SW480 (cell line): ENCODE results near the gene ASPG.

Source experiments
- DNase-seq: peaks from one replicate; pipeline ENCODE4 v3.0.0-alpha.2; 2016; ENCODE audit warnings: low spot score

ASPG gene

DNA sequence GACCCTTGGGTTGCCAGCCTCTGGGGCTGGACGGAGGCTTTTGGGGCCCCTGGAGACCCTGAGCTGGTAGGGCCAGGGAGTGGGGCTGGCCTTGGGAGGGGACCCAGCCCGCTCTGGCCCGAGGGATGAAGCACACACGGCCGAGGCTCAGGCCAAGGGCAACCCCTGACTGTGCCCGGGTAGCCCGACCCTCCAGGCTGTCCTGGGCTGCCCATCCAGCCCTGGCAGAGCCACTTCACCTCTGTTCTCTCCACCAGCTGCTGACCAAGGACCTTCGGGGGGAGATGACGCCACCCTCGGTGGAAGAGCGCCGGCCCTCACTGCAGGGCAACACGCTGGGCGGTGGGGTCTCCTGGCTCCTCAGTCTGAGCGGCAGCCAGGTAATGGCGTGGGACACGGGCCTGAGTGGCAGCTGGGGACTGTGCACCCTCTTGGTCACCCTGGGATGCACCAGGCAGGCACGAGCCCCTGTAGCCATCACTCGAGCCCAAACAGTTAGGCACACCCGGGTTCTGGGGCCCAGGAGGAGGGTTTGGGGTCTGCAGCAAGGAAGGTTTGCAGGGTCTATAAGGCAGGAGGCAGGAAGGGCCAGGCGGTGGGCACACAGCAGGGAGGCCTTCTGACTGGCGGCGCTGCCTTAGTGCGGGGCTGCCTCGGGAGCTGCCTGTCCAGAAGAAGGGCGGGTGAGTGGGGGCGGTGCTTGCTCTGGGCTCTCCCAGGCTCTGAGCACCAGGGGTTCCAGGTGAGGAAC, 19.7 kb downstream of the ASPG start:
- no peak for DNase-seq

DNA sequence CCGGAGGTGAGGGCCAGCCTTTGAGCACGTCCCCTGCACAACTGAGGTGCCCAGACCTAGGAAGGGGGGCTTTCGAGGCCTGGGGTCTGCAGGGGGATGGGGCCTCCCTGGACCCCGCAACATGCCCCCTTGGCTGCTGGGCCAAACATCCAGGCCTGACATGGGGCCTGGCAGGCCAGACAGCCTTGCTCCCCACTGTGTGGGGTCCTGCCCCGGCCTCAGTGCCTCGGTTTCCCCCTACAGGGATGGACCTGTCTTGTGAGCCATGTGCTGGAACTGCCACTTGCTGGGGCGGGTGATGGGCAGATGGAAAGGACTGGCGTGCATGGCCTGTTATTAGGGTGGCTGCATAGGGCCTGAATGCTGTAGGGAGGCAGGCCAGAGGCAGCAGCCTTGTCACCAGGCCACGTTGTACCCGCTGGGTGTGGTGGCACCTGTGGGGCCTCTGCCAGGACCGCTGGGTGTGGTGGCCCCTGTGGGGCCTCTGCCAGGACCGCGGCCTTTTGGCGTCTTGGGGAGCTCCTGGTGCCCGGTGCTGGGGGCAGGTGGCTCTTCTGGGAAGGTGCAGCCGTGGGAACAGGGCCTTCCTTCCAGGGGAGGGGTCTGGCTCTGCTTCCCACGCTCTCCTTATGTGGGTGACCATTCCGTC, 20.4 kb downstream of the ASPG start:
- no peak for DNase-seq

DNA sequence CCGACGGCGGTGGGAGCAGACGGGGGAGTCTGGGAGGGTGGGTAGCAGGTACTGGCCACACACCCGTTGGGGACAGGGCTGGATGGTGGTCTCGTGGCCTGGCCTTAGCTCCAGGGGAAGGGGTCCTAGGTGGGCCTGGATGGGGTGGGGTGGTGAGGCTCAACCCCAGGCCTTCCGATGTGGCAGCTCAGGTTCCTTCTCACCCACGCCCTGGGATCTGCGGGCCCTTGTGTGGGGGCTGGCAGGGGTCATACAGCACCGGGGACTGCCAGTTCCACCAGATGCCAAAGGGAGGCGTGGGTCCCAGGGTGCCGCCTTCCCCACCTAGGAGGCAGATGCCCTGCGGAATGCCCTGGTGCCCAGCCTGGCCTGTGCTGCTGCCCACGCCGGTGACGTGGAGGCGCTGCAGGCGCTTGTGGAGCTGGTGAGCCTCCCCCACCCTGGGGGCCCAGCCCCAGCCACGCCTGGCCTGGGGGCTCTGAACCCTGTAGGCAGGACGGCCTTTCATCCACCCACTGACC, 21.0 kb downstream of the ASPG start:
- DNase-seq, result no peak

DNA sequence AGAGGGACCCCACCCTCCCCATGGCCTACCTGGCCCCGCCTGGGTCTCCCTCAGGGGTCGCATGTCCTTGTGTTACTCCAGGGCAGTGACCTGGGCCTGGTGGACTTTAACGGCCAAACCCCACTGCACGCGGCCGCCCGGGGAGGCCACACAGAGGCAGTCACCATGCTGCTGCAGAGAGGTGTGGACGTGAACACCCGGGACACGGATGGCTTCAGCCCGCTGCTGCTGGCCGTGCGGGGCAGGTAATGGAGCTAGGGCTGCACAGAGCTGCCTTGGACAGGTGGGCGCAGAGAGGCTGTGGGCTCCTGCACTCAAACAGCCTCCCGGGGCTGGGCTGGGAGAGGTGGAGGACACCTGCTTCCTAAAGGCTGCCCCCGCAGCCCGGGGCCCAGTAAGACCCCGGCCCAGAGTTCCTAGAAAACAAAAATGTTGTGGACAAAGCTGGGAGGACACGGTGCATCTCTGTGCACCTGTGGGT, 21.6 kb downstream of the ASPG start:
- no peak for DNase-seq

DNA sequence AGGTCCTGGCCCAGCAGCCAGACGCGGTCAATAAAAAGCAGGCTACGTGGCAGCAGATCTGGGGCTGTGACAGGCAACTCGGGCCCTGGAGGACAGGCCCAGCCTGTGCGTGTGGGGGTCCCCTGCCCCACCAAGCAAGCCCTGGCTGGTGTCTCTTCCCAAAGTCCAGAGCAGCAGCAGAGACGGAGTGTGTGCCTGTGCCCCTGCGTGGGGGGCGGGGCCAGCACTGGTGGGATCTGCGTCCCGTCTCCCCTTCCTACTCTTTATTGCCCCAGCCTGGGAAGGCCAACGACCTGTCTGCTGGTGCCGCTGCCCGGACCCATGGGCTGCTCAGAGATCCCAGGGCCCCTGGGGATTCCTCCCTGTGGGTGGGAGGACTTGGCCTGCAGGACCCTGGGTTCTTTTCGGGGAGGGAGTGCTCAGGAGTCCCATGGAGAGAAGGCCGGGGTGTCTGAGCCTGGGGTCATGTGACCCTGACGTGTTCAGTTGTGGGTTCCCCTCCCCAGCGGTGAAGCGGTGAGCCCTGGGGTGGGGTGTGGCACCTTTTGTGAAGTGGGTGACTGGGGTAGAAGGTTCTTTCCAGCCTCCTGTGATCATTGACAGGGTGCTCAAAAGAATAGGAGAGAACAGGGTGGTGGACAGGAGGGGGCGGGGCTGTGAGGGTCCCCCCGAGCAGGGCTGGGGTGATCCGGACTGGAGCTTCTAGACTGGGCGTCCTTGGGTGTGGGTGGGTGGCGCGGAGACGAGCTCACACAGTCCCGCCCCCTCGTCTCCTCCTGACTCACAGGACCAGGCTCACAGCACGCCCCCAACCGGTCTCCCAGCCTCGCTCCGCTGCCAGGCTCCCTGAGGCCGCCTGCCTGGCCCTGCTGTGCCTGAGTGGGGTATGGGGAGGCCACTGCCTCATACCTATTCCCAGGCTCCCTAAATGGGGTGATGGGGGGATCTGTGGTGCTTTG, 22.4 kb downstream of the ASPG start:
- peak; percentile 70 for DNase-seq

DNA sequence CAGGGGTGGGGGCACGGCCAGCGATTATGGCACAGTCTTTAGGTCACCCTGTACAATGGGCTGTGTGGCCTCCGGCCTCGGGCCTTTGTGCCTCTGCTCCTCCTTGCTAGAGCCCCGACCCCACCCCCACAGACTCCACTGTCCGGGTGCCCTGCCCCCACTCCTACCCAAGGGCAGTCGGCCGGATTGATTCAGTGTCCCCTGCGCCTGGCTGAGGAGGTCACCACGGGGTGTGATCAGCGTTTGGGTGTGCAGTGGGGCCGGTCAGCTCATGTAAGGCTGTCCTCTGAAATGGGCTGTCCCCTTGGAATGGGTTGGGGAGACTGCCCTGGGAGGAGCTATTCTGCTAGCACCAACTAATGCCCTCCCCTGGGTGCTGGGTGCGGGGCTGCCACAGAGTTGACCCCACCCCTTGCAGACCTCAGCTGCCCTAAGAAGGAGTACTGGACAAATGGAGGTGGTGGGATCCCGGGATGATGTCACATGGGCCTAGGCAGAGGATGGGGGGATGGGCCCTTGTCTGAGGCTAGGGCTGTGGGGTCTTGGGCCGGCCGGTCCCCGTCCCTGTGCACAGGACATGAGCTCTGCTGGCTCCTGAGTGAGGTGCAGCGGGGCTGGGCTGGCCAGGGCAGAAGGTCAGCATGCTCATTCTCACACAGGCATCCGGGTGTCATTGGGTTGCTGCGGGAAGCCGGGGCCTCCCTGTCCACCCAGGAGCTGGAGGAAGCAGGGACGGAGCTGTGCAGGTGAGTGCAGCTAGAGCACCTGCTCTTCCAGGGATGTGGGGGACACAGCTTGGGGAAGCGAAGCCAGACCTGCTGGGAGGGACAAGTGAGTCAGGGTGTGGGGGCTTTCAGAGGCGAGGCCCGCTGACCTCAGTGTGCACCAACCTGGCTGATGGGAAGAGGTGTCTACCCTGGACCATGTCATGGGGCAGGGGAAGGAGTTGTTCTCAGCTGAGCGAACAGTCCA, 23.4 kb downstream of the ASPG start:
- no peak for DNase-seq

DNA sequence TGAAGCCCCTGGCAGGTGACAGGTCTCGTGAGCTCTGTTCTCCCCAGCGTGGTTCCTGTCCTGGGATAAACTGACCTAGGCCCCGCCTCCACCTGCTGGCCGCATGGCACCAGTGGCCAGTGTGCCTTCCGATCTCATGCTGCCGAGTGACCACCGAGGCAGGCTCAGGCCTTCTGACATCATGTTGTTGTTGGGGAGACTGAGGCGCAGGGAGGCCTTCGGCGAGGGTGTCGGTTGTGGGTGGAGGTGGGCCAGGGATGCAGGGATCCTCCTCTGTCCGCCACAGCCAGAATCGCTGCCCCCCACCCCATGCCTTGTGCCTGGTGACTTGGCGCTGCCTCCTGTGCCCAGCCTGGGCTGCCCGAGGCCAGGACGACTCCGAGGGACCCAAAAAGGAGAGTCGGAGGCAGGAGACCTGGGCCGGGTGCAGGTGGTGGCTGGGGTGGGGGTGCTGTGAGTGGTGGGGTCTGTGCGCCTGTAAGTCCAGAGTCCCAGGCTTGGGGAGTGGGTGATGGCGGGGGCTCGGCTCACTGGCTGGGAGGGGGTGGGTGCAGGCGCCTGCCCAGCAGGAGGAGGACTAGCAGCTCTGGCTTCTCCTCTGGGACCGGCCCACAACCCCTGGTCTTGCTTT, 24.3 kb downstream of the ASPG start:
- no peak for DNase-seq

DNA sequence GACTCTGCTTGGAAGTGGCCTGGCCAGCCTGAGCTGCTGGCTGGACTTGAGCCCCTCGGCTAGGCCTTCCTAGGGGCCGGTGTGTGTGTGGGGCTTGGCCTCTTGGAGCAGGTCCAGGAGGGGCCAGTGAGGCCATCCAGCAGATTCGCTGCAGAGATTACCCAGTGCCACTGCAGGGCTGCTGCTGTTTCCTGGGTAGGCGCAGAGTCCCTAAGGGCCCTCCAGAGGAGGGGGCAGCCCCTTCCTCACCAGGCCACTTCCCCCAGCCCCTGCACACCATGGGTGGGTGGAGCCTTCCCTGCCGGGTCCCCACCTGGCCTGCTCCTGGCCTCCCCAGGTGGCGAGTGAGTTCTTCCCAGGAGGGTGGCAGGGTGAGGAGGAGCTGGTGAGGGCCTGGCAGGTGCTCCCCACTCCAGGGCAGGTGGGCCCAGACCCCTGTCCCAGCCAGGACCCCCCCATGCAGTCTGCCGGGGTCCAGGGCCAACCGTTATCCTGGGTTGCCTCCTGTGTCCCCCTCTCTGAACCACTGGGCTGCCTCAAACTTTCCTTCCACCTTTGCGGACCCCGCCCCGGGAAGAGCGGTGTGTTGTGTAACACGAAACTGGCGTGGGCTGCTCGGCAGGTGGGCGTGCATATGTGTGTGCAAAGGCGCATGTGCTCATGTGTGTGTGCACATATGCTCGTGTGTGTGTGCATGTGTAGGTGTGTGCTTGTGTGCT, 25.1 kb downstream of the ASPG start:
- no peak for DNase-seq

DNA sequence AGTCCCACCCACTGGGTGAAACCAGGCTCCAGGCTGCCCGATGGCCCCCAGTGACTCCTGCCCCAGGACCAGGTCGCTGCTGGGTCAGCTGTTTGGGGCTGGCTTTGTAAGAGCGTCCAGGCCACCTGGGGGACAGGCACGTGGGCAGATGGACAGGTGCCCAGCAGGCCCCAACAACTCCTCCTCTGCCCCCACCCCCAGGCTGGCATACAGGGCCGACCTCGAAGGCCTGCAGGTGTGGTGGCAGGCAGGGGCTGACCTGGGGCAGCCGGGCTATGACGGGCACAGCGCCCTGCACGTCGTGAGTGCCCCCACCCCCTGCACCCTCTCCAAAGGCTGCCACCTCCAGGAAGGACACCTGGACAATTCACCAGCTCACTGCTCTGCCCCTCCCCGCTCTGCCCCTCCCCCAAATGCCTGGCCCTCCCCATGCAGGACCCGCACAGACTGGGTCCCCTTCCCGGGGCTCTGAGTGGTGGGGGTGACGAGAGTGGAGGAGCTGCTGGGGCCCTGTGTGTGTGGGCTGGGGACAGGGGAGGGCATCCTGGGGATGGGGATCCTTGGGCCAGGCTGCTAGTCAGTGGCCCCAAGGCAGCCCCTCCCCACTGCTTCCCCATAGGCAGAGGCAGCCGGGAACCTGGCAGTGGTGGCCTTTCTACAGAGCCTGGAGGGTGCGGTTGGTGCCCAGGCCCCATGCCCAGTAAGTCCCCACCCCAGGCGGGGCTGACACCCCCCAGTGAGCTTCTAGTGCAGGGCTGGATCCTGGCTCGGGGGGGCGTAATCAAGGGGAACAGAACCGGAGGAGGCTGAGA, 26.0 kb downstream of the ASPG start:
- no peak for DNase-seq

DNA sequence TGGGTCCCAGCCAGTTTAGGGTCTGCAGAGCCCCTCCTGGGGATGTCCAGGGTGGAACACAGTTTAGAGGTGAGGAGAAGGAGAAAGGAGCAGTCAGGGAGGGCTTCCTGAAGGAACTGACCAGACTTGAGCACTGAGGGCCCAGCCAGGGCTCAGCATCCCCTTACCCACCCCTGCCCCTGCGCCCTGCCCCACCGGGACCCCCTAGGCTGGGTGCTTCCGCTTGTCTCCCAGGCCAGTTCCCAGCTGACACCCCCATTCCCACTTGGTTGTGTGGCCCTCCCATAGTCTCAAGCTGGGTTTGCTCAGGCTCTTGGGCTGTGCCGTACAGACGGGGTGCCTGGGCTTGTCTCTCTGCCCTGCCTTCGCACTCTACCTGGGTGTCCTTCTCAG, 26.6 kb downstream of the ASPG start:
- DNase-seq, result no peak

DNA sequence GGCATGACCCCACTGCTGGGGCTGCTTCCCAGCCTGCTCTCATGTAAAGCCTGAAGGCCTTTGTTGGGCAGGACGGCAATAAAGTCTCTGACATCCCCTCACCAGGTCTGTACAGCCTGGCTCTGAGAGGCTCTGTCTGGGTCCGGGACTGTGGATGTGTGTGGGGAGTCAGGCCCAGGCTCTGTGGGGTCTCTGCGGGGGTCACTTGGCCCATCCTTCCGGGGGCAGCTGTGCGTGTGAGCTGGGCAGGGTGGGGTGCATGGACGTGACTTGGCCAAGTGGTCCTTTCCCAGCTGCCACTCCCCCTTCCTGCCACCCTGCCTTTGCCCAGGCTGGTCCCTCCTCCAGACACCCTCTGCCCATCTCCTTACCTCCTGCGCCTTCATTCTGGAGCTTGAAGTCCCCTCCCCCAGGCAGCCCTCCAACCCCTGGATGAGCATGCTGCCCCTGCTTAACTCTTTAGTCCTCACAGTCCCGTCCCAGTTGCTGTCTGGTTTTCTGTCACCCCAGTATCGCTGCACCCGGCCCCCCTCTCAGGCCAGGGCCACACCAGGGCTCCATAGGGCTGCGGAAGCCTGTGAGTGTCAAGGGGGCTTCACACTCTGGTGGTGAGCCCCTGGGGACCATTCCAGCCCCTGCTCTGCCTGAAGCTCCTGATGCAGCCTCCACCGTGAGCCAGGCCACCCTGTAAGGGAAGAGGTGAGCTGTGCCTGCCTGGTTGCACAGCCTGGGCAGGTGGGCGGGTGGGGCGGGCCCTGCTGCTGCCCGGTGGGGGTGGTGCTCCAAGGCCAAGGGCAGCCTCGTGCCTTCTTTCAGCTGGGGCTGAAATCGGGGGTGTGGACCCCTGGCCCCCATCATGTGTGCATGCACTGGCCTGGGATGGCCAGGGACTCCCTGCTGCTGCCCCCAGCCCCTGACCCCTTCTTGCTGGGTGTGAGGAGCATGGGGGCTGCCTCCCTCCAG, 27.4 kb downstream of the ASPG start:
- DNase-seq, result no peak

DNA sequence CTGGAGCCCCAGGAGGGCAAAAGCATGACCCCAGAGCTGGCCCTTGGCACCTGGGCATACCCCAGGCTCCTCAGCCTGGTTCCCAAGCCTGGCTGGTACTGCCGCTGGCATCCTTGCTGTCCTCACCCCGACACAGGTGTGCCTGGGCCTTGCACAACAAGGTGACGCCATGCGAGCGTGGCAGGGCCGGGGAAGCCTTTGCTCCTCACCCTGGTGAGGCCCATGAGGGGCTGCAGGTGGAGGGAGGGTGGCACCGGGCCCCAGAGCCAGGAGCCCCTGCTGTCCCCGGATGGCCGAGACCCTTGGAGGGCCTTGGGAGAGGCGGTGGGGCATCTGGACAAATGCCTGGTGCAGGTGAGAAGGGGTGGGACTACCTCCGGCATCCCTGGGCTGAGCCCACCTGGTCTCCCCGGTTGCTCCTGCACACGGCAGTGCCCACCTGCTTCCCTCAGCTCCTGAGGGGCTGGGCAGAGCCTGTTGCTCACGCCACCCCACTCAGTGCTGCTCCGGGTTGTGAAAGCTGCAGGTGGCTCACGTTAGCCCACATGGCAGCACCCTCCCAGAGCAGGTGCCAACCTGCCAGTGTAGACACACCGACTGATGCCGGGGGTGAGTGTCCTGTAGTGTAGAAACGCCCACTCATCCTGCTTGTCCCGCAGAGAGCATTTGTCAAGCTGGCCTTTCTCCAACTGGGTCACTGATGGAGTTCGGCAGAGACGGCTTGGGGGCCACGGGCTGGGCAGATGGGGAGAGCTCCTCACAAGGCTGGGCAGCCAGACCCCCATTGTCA, 28.3 kb downstream of the ASPG start:
- no peak for DNase-seq

DNA sequence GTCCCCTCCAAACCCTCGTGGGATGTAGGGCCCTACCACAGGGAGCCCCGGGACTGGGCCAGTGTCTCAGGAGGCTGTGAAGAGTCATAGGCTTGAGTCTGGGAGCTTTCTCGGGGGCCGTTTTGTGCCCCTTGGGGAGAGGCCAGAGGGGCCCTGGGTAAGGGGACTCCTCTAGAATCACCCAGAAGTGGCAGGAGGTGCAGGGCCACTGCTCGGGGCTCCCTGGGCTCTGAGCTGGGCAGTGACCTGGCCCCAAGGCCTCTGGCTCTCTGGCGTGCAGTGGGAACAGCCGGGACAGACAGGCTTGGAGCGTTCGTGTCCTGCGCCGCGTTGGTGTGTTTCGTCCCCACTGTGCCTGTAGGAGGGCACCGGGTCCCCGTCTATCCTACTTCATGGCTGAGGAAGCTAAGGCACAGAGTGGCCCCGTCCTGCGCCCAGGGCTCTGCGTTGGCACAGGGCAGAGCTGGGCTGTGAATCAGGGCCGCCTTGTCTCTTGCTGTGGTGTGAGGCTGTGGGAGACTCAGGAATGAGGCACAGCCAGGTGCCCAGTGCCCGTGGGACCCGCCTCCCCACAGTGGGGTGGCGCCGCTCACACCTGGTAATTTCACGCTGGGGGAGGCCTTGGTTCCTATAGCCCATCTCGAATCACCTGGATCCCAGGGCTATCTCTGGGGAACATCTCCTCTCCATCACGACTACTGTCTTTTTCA, 29.1 kb downstream of the ASPG start:
- no peak for DNase-seq

DNA sequence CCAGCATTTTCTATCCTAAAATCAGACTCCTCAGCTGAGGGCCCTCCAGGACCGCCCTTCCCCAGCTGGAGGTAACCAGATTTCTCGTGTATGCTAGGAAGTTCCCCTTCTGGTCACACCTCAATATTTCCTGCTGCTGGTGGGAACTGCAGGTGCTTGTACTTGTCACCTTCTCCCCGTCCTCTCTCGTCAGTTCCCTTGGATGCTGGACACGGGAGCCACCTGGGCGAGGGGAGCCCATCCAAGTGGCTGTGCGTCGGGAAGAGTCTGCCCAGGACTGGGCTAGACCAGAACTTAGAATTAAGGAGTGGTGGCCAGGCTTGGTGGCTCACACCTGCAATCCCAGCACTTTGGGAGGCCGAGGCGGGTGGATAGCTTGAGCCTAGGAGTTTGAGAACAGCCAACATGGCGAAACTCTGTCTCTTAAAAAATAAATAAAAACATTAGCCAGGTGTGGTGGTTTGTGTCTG, 29.7 kb downstream of the ASPG start:
- DNase-seq, result no peak

DNA sequence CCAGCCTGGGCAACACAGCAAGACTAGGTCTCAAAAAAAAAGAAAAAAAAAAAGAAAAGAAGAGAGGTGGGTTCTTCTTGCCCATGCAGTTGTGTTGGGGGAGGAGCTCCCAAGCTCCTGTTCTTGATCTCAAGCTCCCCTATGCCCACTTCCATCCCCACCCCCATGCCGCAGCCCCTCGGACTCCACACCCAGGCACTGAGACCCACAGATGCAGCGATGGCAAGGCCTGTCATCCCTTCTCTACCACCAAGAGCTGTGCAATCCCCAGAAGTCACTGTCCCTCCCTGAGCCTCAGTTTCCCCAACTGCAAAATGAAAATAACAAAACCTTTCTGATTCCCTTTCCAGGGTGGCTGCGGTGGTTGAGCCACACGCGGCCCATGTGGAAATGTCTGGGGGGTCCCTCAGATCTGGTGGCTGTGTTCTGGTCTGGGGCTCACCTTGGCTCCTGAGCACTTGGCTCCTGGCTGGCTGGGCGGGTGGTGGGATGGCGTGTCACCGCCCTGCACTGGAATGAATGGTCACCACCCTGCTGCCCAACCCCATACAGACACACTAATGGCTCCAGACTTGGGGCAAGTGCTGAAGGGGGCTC, 30.3 kb downstream of the ASPG start:
- no peak for DNase-seq

DNA sequence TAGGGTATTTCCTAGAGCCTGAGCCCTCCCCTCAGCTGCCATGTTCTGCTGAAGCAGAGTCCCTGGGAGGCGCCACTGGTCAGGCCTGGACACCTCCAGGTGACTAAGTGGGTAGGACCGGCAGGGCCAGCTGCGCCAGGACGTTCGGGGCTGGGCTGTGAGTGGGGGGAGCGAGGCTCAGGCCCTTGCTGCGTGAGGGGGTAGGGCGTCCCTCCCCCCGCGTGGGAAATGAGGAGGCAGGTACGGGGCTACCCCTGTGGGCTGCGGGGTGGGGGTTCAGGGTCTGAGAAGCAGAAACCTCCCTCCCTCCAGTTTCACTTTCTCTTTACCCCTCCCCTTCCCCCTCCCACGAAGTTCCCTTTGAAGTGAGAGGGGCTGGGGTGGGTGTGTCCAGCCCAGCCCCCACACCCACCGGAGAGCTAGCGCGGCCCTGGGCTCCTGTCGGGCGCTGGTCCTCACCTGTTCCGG, 30.8 kb downstream of the ASPG start:
- peak; percentile 79 for DNase-seq
